Thymus (tissue), 2 donors: ENCODE results near the gene MLLT6. TPM values are rescaled to one million over a fixed set of nuclear protein-coding genes. Genes with fewer than 3 reads are reported as not detected.

Experiments
- polyA plus RNA-seq: library from polyadenylated mRNA; stranded (reverse); fragments of 200-250 nt; gene quantifications from one replicate; pipeline ENCODE4 v1.2.3, GENCODE V29; 2013
- total RNA-seq: library from RNA; stranded (reverse); fragments of 120-200 nt; gene quantifications from one replicate; pipeline ENCODE4 v1.2.4, GENCODE V29; 2013
- donor health status: healthy.

The MLLT6 gene
- total and polyA plus RNA-seq, 2 donors: 37.3 to 124 TPM

Other genes starting within 250 kb of the MLLT6 start
- 0.52 TPM for gene SRCIN1, start 99.3 kb upstream of the MLLT6 start, total RNA-seq
- 1.1 TPM for gene SRCIN1, start 99.3 kb upstream of the MLLT6 start, polyA plus RNA-seq
- 2.6 TPM for gene EPOP, start 30.3 kb upstream of the MLLT6 start, total RNA-seq
- gene EPOP, start 30.3 kb upstream of the MLLT6 start, polyA plus RNA-seq: 4.3 TPM
- gene CISD3, start 25.1 kb downstream of the MLLT6 start, total RNA-seq: 10.3 TPM
- gene CISD3, start 25.1 kb downstream of the MLLT6 start, polyA plus RNA-seq: 22.5 TPM
- gene PCGF2, start 43.1 kb downstream of the MLLT6 start, total RNA-seq: 1.4 TPM
- gene PCGF2, start 43.1 kb downstream of the MLLT6 start, polyA plus RNA-seq: 12.6 TPM
- 432 TPM for gene PSMB3, start 47.5 kb downstream of the MLLT6 start, total RNA-seq
- 206 TPM for gene PSMB3, start 47.5 kb downstream of the MLLT6 start, polyA plus RNA-seq
- 15.9 TPM for gene PIP4K2B, start 94.3 kb downstream of the MLLT6 start, total RNA-seq
- gene PIP4K2B, start 94.3 kb downstream of the MLLT6 start, polyA plus RNA-seq: 17.8 TPM
- gene CWC25, start 120.0 kb downstream of the MLLT6 start, total RNA-seq: 18.7 TPM
- gene CWC25, start 120.0 kb downstream of the MLLT6 start, polyA plus RNA-seq: 36.2 TPM
- gene RPL23, start 148.4 kb downstream of the MLLT6 start, total RNA-seq: 3,220 TPM
- gene RPL23, start 148.4 kb downstream of the MLLT6 start, polyA plus RNA-seq: 4,550 TPM
- gene LASP1, start 164.8 kb downstream of the MLLT6 start, total RNA-seq: 37.0 TPM
- 72.5 TPM for gene LASP1, start 164.8 kb downstream of the MLLT6 start, polyA plus RNA-seq